Measurements from ENCODE around the gene ABCC10.

The ABCC10 gene

GRCh38 chr6:43402820-43403219 is 24.5 kb upstream of the ABCC10 start:
- no peak overlapping the region for H3K4me2 ChIP-seq (ENCODE audit: low read depth, low read length)
- no peak for DNase-seq

GRCh38 chr6:43405354-43405753 is 22.0 kb upstream of the ABCC10 start:
- no peak for DNase-seq
- no peak overlapping the region for H3K9ac ChIP-seq (ENCODE audit: low read length)
- no peak overlapping the region for H3K4me3 ChIP-seq (ENCODE audit: low read length)
- H3K36me3 ChIP-seq (replicated peaks; ENCODE audit: insufficient read depth, low read length), result no peaks in the 10 kb centered on the region
- H3K9me2 ChIP-seq (replicated peaks; ENCODE audit: insufficient read depth, low read length), result no peaks in the 10 kb centered on the region
- TF ChIP-seq EZH2phosphoT487 (IDR thresholded peaks at IDR 0.05; ENCODE audit: low read length) (no peak), EZH2 (optimal IDR thresholded peaks at IDR 0.05; ENCODE audit: low read depth, low read length) (no peak), CTCF (IDR thresholded peaks at IDR 0.05; ENCODE audit: low read length) (no peak)
- no peak overlapping the region for H3K27ac ChIP-seq (ENCODE audit: low read length)
- no peaks in the 10 kb centered on the region for H3F3A ChIP-seq (ENCODE audit: insufficient read depth, low read length)
- no peaks in the 10 kb centered on the region for H3K4me1 ChIP-seq (ENCODE audit: low read length)
- H3K4me2 ChIP-seq (ENCODE audit: low read depth, low read length), result no peak overlapping the region
- no peaks in the 10 kb centered on the region for H3K27me3 ChIP-seq (replicated peaks; ENCODE audit: insufficient read depth, low read length)
- H4K20me1 ChIP-seq (ENCODE audit: insufficient read depth, low read length), result no peaks in the 10 kb centered on the region
- no peaks in the 10 kb centered on the region for H3K9me3 ChIP-seq (replicated peaks; ENCODE audit: insufficient read depth, low read length)
- H3K79me2 ChIP-seq (ENCODE audit: low read length), result no peaks in the 10 kb centered on the region
- no peak overlapping the region for H2AFZ ChIP-seq (ENCODE audit: low read length)

More at GRCh38 chr6:43402820-43403219, 24.5 kb upstream of the ABCC10 start:
- TF ChIP-seq CTCF (IDR thresholded peaks at IDR 0.05; ENCODE audit: low read length) (no peak), EZH2 (optimal IDR thresholded peaks at IDR 0.05; ENCODE audit: low read depth, low read length) (no peak), EZH2phosphoT487 (IDR thresholded peaks at IDR 0.05; ENCODE audit: low read length) (no peak)
- no peak overlapping the region for H3K4me3 ChIP-seq (ENCODE audit: low read length)
- H3K9me2 ChIP-seq (replicated peaks; ENCODE audit: insufficient read depth, low read length), result no peaks in the 10 kb centered on the region
- H3K79me2 ChIP-seq (ENCODE audit: low read length), result no peaks in the 10 kb centered on the region
- H3K9me3 ChIP-seq (replicated peaks; ENCODE audit: insufficient read depth, low read length), result no peaks in the 10 kb centered on the region
- H3K27me3 ChIP-seq (replicated peaks; ENCODE audit: insufficient read depth, low read length), result no peaks in the 10 kb centered on the region
- no peak overlapping the region for H3K27ac ChIP-seq (ENCODE audit: low read length)
- H3K4me1 ChIP-seq (ENCODE audit: low read length), result no peaks in the 10 kb centered on the region
- H3F3A ChIP-seq (ENCODE audit: insufficient read depth, low read length), result no peaks in the 10 kb centered on the region
- H2AFZ ChIP-seq (ENCODE audit: low read length), result no peak overlapping the region
- H4K20me1 ChIP-seq (ENCODE audit: insufficient read depth, low read length), result no peaks in the 10 kb centered on the region
- H3K9ac ChIP-seq (ENCODE audit: low read length), result no peak overlapping the region
- H3K36me3 ChIP-seq (replicated peaks; ENCODE audit: insufficient read depth, low read length), result no peaks in the 10 kb centered on the region

GRCh38 chr6:43407296-43407695 is 20.0 kb upstream of the ABCC10 start:
- H3F3A ChIP-seq (ENCODE audit: insufficient read depth, low read length), result no peaks in the 10 kb centered on the region
- no peak overlapping the region for H2AFZ ChIP-seq (ENCODE audit: low read length)
- H3K27ac ChIP-seq (ENCODE audit: low read length), result no peak overlapping the region
- no peak overlapping the region for H3K9ac ChIP-seq (ENCODE audit: low read length)
- no peaks in the 10 kb centered on the region for H3K36me3 ChIP-seq (replicated peaks; ENCODE audit: insufficient read depth, low read length)
- no peaks in the 10 kb centered on the region for H4K20me1 ChIP-seq (ENCODE audit: insufficient read depth, low read length)
- H3K27me3 ChIP-seq (replicated peaks; ENCODE audit: insufficient read depth, low read length), result no peaks in the 10 kb centered on the region
- no peaks in the 10 kb centered on the region for H3K9me2 ChIP-seq (replicated peaks; ENCODE audit: insufficient read depth, low read length)
- H3K4me3 ChIP-seq (ENCODE audit: low read length), result no peak overlapping the region
- H3K4me2 ChIP-seq (ENCODE audit: low read depth, low read length), result no peak overlapping the region
- H3K79me2 ChIP-seq (ENCODE audit: low read length), result no peaks in the 10 kb centered on the region
- H3K4me1 ChIP-seq (ENCODE audit: low read length), result no peaks in the 10 kb centered on the region
- no peaks in the 10 kb centered on the region for H3K9me3 ChIP-seq (replicated peaks; ENCODE audit: insufficient read depth, low read length)
- TF ChIP-seq CTCF (IDR thresholded peaks at IDR 0.05; ENCODE audit: low read length) (no peak), EZH2 (optimal IDR thresholded peaks at IDR 0.05; ENCODE audit: low read depth, low read length) (no peak), EZH2phosphoT487 (IDR thresholded peaks at IDR 0.05; ENCODE audit: low read length) (no peak)
- DNase-seq, result no peak

Data from MM.1S (cell line).